Right ventricle myocardium inferior (tissue), 1 donor: ENCODE results near the gene ERCC2. TPM values are rescaled to one million over a fixed set of nuclear protein-coding genes. Genes with fewer than 3 reads are reported as not detected.
A peak's percentile ranks its signal among the peaks of the same experiment; 100 is the strongest.

ENCODE experiments used
- ATAC-seq: fragments of 200-7000 bp; cut with Tn5 transposase; one replicate; pipeline ENCODE4 v1.9.1; 2020; ENCODE audit warnings: mild to moderate bottlenecking, moderate library complexity
- DNase-seq: peaks from one replicate; pipeline ENCODE4 v3.0.0; 2021; ENCODE audit errors: missing footprints
- intact Hi-C: fragments of 100-400 bp; cut with DNase I; formaldehyde crosslinking; loops from one replicate; pipeline ENCODE4 v1.11.0; 2022
- total RNA-seq: library from RNA; stranded (reverse); fragmentation: NEBNext Ultra II Directional; extraction: Animal tissue kit (Norgen Biotek cat#: 25700); gene quantifications from one replicate; pipeline ENCODE4 v1.2.1, GENCODE V29; 2021
- donor health status: DM: no; HTN: yes; CAD: no; lungs with severe emphysema.

ERCC2 gene
- total RNA-seq, 1 donor from 2014 or later: 12.7 TPM

DNA sequence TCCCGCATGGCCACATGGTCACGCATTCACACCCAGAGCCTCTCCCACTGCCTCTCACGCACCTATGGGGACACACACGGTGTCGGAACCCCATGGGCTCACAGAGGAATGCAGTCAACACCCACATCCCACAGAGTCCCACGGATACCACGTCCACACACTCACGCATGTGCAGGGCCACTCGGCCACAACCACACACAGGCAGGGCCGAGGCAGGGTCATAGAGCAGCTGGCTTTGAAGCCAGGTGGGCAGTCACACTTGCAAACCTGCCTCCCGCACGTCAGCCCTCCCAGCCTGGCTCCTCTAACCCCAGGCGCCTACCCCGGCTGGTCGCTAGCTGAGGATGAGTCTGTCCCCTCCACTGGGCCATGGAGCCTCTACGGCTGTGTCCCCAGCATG, 8.1 kb downstream of the ERCC2 start:
- intact Hi-C loops: no loop called here
- ATAC-seq (no peak), DNase-seq (peak; percentile 13)

- DNase-seq (peak; percentile 27), ATAC-seq (no peak)
- intact Hi-C loops: no loop called here
Measured at GRCh38 chr19:45361608-45362007, 8.8 kb downstream of the ERCC2 start.

GRCh38 chr19:45358213-45358792, 12.1 kb downstream of the ERCC2 start:
- ATAC-seq: no peak
- peak; percentile 42 for DNase-seq
- intact Hi-C loops: no loop called here

DNA sequence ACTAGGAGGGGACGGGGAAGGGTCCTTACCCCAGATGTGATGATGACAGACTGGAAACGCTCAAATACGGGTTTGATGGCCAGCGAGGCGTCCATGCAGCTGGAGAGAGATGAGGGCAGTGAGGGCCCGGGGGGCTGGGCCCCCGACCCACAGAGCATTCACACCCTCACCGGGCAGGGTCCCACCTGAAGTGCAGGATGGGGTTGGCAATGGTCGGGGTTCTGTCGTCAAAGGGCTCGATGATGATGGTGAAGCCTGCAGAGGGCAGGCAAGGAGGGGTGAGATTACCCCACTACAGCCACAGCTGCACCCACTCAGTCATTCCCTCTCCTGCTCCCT, 13.0 kb downstream of the ERCC2 start:
- intact Hi-C loops: no loop called here
- DNase-seq (no peak), ATAC-seq (no peak)

- intact Hi-C loops: no loop called here
- DNase-seq (peak; percentile 13), ATAC-seq (no peak)
Measured at GRCh38 chr19:45356760-45357444, 13.5 kb downstream of the ERCC2 start.

DNA sequence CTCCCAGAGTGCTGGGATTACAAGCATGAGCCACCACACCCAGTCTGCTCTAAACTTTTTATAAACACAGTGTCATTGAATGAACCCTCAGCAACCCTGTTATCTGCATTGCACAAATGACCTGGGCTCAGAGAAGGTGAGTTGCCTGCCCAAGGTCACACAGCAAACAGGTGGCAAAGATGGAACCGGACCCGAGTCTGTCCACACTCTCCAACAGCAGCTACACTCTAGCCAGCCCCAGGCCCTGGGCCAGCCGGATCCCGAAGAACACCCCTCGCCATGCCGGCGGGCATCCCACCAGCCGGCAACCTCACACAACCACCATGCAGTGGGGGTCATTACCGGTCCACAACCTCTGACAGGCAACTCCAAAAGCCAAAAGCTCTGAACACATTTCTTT, 14.5 kb downstream of the ERCC2 start:
- intact Hi-C loops: no loop called here
- ATAC-seq (no peak), DNase-seq (no peak)

DNA sequence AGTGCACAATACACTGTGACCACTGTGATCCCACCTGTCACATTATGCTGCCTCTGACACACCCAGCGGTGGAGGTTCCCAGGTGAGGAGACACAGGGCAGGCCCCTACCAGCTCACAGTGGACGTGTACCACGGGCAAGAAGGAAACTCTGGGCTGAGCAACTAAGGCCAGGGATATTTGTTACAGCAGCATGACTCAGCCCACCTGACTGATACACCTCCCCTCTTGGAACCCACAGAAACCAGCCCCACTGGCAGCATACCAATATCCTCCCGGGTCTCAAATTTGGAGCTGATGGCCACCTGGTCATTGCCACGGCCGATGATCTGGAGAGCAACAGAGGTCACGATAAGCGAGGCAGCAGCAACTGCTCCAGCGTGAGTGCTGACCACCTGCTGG, 15.0 kb downstream of the ERCC2 start:
- DNase-seq (no peak), ATAC-seq (no peak)
- intact Hi-C loops: no loop called here

GRCh38 chr19:45354241-45354842, 16.0 kb downstream of the ERCC2 start:
- no peak for ATAC-seq

GRCh38 chr19:45352914-45353796, 17.2 kb downstream of the ERCC2 start:
- intact Hi-C loops: no loop called here
- no peak for ATAC-seq
- DNase-seq: no peak

More at GRCh38 chr19:45354241-45354842, 16.0 kb downstream of the ERCC2 start:
- intact Hi-C loops: no loop called here
- DNase-seq: no peak

DNA sequence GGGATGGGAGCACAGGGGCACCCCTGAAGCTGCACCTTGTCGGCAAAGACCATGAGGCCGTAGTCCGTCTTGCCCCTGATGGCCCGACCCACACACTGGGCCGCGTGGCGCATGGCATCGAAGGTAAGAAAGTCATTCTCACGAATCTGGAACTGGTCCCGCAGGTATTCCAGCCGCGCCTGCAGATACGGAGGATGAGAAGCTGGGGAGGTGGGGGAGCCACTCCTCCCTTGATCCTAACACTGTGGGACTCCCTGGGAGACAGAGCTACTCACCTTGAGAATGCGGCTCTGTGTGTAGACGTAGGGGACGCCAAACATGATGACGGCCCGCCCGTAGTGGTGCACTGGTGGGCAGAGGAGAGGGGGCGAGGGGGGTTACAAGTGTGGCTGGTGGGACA, 17.9 kb downstream of the ERCC2 start:
- intact Hi-C loops: no loop called here
- DNase-seq: no peak
- no peak for ATAC-seq

DNA sequence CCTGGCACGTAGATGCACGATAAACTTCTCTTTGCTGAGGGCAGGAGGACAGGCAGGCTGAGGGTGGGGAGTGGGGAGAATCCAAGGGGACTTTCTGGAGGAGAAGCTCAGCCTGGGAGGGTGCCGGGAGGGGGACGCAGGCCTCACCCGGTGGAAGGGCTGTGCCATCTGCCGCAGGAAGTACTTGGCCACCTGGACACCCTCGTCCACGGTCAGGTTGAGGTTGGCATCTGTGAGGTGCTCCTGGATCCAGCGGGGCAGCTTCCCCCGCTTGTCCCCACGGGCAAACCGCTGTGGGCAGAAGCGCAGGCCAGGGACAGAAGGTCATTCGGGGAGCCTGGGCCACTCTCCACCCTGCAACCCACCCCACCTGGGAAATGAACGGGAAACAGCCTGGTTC, 18.3 kb downstream of the ERCC2 start:
- DNase-seq: no peak
- intact Hi-C loops: no loop called here
- ATAC-seq: no peak

GRCh38 chr19:45351401-45351952, 18.9 kb downstream of the ERCC2 start:
- ATAC-seq: no peak
- intact Hi-C loops: no loop called here
- no peak for DNase-seq

DNA sequence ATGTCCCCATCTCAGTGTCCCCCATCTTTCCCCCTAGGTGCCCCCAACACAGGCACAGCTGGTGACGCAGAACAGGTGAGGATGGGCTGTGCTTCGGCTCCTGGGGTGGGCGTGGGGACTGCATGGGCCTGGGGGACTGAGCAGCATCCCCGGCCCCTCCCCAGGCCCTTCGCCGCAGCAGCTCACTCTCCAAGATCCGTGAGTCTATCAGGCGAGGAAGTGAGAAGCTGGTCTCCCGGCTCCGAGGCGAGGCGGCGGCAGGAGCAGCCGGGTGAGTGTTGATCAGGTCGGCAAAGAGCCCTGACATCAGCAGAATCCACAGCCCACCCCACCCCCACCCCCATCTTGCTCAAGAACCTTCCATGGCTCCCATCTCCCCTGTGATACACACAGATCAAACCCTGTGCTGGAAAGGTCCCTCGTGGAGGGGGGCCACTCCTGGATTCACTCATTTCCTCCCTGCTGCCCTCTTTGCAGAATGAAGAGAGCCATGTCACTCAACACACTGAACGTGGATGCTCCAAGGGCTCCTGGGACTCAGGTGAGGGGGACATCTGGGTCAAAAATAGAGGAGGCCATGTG, 19.8 kb downstream of the ERCC2 start:
- intact Hi-C loops: no loop called here
- ATAC-seq: no peak
- DNase-seq: no peak

DNA sequence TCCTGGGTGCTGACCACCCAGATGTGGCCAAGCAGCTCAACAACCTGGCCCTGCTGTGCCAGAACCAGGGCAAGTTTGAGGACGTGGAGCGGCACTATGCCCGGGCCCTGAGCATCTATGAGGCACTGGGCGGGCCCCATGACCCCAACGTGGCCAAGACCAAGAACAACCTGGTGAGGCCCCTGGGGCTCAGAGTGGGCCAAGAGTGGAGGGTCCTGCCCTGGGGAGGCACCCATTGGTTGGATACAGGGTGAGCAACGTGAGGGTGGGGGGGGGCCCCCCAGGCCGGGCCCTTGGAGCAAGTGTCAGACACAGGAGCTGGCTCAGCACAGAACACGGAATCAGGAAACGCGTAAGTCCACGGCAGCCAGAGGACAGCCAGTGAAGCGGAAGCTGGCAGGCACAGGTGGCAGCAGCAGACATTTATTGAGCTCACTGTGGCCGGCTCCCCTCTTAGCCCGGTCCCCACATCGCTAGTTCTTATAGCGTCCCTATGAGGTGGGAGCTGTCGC, 20.9 kb downstream of the ERCC2 start:
- ATAC-seq: no peak
- intact Hi-C loops: loop anchor here (10.0 kb wide), 1 partner anchor 145 kb away; no protein-coding TSS in a partner anchor
- no peak for DNase-seq

DNA sequence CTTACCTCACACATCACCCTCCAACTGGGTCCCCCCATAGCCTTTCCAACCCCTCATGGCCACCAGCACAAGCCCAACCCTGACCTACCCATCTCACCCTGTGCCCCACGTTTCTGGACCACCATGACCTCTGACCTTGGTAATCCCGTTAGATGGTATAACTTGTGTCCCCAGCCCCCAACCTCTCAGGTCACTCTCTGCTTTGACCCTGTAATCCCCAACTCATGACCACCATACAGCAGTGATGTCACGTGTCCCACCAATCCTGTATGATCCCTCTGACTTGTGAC, 21.3 kb downstream of the ERCC2 start:
- intact Hi-C loops: loop anchor here (10.0 kb wide), 1 partner anchor 144 kb away; no protein-coding TSS in a partner anchor
- ATAC-seq (no peak), DNase-seq (no peak)

- DNase-seq: no peak
- intact Hi-C loops: loop anchor here (10.0 kb wide), 1 partner anchor 144 kb away; no protein-coding TSS in a partner anchor
- no peak for ATAC-seq
Measured at GRCh38 chr19:45348367-45349125, 21.8 kb downstream of the ERCC2 start.

DNA sequence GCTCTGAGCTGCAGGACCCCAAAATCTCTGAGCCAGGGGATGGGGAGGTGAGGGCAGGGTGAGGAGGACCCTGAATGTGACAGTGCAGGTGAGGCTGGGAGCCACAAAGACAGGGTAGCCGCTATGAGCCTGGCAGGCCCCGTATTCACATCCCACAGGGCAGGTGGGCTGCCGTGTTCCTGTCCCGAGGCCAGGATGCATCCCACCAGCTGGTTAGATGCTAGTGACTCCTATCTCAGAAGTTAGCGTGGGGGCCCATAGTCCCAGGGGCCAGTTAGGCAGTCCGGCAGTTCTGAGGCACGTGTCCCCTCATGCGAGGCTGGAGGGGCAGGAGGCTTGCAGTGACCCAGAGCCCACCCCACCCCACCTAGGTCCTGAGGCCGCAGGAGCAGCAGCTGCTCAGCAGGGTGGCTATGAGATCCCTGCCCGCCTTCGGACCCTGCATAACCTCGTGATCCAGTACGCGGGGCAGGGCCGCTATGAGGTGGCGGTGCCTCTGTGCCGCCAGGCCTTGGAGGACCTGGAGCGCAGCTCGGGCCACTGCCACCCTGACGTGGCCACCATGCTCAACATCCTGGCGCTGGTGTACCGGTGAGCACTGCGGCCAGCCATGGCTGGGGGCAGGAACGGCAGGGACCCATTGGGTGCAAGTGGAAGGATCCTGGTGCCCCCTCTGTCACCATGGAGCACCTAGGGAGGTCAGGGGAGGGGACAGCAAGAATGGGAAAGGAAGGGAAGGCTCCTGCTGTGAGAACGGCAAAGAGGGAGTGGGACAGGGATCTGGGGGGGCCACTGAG, 22.6 kb downstream of the ERCC2 start:
- intact Hi-C loops: loop anchor here (10.0 kb wide), 1 partner anchor 143 kb away; no protein-coding TSS in a partner anchor
- ATAC-seq (no peak), DNase-seq (no peak)
